ENCODE measurements around the gene ENPP4.
"Not testable (repeated sequence)": the region's sequence is repeated elsewhere in the genome, so short reads cannot be mapped to it uniquely, and the experiment has no call there.

ENPP4 gene

DNA sequence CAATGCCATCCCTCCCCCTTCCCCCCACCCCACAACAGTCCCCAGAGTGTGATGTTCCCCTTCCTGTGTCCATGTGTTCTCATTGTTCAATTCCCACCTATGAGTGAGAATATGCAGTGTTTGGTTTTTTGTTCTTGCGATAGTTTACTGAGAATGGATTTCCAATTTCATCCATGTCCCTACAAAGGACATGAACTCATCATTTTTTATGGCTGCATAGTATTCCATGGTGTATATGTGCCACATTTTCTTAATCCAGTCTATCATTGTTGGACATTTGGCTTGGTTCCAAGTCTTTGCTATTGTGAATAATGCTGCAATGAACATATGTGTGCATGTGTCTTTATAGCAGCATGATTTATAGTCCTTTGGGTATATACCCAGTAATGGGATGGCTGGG lies 1.5 kb downstream of the ENPP4 start:
- not testable (repeated sequence) for DNase-seq (ENCODE audit: low read depth)

DNA sequence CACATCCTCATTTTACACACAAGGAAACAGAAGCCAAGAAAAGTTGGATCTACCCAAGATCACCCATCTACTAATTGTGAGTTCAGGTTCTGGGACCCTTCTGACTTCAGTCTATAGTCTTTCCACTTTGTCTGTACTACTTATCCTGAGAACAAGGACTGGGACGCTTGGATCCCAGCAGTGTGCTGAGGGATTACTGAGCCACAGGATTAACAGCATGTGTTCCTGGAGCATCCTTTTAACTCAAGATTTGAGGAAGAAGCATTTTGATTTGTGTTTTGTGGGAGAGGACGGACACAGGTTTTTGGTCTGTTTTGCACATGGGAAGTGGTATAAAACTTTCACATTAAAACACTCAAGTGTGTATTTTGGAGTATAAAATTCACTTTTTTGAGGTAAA lies 4.4 kb downstream of the ENPP4 start:
- DNase-seq (ENCODE audit: low read depth), result no peak

DNA sequence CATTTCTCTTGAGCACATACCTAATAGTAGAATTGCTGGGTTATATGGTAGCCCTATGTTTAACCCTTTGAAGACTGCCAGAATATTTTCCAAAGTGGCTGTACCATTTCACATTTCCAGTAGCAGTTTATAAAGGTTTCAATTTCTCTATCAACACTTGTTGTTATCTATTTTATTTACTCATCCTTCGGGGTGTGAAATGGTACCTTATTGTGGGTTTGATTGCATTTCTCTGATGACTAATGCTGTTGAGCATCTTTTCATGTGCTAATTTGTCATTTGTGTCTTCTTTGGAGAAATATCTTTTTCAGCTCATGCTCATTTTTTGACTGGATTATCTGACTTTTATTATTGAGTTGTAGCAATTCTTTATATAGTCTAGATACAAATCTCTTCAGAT lies 5.4 kb downstream of the ENPP4 start:
- no peak for DNase-seq (ENCODE audit: low read depth)

DNA sequence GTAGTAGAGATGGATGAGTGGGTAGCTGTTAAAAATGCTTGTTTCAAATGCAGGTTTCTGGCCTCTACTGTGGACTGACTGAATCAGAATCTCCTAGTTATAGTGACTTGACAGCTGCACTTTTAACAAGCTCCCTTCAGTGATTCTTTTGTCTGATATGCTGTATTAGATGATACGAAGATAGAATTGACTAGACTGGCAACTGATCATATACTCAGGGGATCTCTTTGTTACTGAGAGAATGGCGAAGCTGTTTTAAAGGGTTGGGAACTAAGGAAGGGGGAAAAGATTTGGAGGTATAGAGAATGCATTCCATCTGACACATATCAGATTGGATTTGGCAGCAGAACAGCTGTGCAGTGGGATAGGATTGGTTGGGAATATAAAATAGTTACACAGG lies 7.0 kb downstream of the ENPP4 start:
- no peak for DNase-seq (ENCODE audit: low read depth)

DNA sequence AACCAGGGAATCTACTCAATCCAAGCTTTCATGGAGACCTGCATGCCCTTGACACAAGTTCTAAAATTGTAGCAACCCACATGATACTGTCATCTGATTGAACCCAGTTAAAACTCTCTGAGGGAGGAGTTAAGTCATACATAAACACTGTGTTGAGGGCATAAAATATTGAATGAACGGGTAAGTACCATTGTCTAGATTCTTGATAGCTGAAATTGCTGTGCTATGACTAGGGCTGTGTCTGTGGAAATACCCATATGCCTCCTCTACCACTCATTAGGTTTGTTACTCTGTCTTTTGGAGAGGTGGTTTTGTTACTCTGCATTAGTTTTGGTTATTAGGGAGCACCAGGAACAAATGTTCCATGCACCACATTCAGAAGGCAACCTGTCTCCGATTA lies 7.6 kb downstream of the ENPP4 start:
- no peak for DNase-seq (ENCODE audit: low read depth)

DNA sequence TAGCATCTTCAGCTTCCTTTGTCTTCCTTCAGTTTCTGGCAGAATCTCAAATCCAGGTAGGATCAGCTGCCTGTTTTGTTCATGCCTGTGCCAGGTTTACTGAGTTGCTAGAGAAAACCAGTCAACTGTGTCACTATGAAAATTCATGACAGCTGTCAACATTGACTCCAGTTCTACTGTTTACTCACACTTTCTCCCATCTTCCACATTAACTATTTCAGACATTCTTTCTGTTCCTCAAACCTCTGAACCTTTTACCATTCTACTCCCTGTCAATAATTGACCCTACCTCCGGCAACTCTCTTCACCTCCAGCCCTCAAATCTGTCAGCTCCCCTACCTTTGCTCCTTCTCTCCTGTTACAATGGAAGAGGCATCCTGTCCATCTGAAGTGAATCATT lies 8.5 kb downstream of the ENPP4 start:
- DNase-seq (ENCODE audit: low read depth), result no peak

DNA sequence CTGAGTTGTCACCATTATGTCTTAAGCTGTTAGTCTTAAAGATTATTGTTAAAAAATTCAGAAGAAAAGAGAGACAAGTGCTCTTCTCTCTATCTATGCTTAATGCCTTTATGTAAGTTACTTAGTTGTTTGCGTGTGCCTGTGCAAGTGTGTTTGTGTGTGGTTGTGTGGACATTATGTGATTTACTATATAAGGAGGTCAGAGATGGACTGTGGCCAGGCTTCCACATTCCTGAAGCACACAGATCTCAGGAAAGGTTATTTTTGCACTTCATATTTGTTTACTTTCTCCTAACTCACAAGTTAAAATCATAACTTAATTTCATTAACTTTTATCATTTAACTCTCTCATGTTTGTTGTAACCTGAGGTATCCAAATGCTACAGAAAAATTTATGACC lies 14.5 kb downstream of the ENPP4 start:
- DNase-seq (ENCODE audit: low read depth), result no peak

DNA sequence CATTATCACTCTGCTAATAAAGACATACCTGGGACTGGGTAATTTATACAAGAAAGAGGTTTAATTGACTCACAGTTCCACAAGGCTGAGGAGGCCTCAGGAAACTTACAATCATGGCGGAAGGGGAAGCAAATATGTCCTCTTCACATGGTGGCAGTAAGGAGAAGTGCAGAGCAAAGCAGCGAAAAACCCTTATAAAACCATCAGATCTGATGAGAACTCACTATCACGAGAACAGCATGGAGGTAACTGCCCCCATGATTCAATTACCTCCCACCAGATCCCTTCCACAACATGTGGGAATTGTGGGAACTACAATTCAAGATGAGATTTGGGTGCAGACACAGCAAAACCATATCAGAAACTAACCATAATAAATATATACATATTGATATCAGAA lies 19.3 kb downstream of the ENPP4 start:
- not testable (repeated sequence) for DNase-seq (ENCODE audit: low read depth)

DNA sequence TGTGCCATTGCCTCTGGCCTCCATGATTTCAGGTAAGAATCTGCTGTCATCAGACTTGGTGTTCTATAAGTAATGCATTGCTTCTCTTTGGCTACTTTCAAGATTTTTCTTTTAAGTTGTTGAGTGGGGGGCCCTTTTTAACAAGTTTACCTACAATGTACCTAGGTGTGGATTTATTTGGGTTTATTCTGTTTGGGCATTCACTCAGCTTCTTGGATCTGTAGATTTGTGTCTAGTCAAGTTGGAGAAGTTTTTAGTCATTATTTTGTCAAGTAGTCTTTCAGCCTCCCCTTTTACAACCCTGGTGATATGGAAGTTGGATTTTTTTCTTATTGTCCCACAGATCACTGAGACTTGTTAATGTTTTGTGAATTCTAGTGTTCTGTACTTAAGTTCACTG lies 26.9 kb downstream of the ENPP4 start:
- no peak for DNase-seq (ENCODE audit: low read depth)

DNA sequence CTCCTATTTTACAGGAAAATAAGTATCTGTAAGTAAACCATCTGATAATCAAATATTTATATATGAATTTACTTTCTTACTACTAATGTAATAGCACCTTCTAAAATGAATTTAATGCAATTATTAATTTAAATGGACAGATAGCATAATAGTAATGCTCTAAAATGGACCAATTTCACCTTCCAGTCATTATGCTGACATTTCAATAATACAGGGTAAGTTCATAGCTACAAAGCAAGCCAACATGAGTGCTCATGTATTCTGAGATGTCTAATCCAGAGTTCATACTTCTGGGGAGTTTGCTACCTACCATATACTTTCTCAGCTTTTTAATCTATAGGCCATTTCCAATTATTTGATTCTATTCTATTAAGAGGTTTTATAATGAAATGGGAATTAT lies 29.4 kb downstream of the ENPP4 start:
- no peak for DNase-seq (ENCODE audit: low read depth)

DNA sequence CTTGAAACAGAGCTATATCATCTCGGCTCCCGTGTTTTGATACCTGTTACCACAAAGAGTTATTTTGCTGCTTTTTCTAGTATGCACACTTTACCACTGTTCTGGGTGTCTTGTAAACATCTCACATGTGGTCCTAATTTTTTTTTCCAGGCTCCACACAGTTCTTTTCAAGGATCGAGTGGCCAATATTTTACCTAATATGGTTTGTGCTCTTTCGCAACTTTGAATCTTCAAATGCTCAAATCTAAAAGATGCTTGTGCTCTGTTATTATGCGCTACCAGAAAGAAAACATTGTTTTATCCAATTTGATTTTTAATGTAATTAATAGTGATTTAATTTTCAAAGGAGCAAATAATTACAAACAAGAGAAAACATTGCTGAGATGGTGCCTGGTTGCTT lies 30.3 kb downstream of the ENPP4 start:
- DNase-seq (ENCODE audit: low read depth), result no peak

DNA sequence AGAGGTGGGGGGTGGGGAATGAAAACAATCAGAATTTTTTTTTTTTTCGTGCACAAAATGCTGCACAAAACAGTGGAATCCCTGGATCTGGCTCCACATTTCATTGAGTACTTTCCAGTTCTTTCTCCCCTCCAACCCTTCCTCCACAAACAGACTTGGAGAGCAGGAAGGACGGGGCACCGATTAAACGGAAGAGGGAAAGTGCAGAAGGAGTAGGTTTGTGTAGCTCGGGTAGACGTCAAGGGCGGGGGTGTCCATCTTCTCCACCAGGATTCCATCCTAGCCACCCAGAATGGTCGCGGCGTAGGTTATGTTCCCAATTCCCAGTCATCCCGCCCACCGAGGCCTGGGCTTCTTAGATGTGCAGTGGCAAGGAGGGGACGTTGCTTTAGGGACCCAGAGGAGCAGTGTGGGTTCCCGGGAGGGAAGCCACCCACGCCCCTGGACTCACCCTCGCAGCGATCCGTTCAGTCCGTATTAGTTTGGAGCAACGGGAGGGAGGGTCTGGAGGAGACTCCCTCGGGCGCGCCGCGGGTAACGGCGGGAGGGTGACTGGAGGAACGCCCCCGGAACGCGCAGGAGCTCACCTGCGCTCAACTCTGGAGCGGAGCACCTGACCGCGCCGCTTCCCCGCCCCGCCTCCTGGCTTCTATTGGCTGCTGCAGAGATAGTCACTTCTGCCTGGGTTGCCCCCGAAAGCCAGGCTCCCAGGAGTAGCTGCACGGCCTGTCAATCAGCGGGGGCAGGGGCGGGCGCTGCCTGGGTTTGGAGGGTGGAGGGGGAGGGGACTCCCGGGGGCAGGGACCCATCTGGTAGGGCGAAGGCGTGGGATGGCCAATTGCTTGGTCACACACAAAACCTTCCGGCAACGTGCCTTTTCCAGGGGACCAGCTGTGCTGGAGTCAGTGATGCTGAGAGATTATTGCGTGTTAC lies 40.8 kb downstream of the ENPP4 start, which contains the start of gene ENPP5:
Gene ENPP5 (minus strand): TSS at position 624 of the 933 bp plus-strand sequence. CDS start 2,718 bp downstream, outside the sequence.
- no peak for DNase-seq (ENCODE audit: low read depth)

DNA sequence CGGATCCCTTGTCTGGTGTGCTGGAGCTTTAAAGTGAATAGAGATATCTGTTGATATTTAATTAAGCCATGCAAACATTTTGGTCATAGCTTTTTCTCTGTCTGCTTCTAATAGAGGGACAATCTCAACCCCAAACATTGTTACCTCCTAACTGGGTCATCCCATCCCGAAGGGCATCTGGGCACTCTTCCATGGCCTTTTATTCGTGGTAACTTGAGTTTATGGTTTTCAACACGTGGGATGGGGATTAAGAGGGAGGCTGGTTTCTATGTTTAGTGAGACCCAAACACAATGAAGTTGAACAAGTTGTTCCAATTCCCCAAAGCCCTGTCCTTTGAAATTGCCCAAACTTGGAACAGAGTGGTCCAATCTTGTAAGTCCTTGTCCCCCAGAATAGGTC lies 42.4 kb downstream of the ENPP4 start:
- no peak for DNase-seq (ENCODE audit: low read depth)

DNA sequence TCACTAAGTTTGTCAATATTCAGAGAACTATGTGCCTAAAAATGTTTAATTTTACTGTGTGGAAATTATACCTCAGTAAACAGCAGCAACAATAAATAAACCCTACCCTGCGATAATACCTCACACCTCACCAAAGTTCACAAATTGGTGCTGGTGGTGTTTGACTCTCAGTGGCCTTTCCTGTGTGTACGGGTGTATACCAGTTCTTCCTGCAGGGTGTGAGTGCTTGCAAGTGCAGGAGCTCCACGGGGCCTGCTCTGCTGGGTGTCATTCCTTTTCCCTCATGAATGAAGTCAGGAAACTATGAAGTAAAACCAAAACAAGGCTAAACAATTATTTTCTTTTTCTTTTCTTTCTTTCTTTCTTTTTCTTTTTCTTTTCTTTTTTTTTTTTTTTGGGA lies 45.1 kb downstream of the ENPP4 start:
- no peak for DNase-seq (ENCODE audit: low read depth)

DNA sequence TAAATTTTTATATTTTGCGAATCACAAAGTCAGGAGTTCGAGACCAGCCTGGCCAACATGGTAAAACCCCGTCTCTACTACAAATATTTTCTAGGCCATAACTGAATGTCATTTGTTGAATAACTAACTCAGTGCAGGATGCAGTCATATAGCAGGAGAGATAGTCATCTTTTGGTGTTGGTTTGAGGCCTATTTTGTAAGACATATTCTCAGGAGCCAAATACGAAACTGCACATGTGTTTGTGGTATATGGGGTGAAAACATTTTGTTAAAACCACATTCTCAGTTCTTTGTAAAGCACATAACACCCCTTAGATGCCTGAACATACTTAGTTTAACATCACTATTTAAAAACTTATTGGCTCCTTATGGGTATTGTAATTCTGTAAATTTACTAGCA lies 45.7 kb downstream of the ENPP4 start:
- DNase-seq (ENCODE audit: low read depth), result no peak

DNA sequence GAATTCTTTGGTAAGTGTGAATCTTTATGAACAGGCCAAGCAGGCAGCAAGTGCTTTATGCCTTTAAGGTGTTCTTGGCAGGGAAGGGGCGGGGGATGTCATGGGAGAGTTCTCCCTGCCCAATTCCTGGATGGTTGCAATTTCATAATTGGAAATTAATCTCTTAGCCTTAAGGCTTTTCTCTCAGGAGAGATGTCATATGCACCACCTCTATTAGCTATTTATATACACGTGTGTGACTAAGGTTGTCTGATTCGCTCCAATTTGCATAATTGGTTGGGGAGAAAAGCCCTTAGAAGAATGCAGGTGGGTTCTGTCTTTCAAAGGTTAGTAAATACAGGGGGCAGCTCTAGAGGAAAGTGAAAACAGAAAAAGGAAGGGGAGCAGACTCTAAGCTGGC lies 46.2 kb downstream of the ENPP4 start:
- DNase-seq (ENCODE audit: low read depth), result no peak

DNA sequence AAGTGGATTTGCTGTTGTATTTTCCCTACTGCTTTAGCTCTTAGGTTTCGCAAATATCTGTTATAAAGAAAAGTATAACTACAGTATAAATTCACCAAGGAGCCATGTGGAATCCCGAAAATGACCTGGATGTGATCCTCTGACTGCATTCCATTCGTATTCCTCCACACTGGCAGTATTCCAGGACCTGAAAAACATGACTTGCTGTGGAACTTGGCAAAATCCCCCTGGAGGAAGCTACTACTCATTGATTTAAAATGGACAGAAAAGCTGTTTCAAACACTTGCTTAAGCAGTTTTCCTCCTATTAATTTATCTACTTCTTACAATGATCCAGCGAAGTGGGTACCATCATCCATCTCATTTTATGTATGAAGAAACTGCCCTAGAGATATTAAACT lies 54.3 kb downstream of the ENPP4 start:
- DNase-seq (ENCODE audit: low read depth), result peak; percentile 73

DNA sequence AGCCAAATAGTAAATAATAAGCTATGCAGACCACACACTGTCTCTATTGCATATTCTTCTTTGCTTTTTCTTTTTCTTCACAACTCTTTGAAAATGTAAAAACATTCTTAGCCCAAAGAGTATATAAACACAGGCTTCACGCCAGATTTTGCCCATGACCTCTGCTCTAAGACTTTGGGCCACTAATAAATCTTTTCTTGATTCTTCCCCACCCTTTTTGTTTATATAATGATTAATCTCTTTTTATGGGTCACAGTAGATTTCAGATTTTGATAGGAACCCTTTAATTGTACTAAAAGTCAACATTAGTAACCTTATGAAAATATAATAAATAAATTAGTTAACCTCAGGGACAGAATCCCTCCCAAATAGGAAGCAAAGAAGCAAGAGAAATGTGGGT lies 56.8 kb downstream of the ENPP4 start:
- DNase-seq (ENCODE audit: low read depth), result no peak

DNA sequence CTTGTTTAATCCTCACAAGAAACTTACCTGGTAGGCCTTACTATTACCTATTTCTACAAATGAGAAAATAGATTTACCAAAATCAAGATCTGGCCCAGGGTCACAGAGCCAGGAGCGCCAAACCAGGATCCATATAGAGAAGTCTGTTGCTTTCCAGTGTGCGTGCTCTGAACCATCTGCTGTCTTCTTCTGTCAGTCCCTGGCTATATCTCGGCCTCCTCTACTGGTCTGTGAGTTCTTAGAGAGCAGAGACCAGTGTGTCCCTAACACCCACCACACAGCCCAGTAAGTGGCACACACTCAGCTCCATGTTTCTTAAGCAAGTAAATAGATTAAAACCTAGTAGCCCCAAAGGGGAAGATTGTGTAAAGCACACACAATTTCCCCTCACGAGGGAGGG lies 59.9 kb downstream of the ENPP4 start:
- no peak for DNase-seq (ENCODE audit: low read depth)

DNA sequence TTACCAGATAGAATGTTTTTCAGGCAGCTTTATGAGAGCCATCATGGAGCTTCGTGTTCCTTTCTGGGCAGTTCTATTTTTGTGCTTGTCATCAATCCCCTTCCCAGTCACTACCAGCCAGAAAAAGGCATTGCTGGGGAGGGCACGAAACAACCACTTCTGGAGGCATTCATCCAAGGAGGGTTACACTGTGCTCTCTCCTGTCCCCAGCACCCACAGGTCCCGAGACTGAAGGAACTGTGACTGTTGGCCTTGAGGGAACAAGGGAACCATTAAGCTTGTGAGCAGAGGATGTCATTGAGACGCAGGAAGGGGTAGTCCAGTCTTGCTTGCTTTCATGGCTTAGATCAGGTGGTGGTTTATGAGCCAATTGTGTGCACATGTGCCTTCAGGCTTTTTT lies 61.1 kb downstream of the ENPP4 start:
- DNase-seq (ENCODE audit: low read depth), result no peak

DNA sequence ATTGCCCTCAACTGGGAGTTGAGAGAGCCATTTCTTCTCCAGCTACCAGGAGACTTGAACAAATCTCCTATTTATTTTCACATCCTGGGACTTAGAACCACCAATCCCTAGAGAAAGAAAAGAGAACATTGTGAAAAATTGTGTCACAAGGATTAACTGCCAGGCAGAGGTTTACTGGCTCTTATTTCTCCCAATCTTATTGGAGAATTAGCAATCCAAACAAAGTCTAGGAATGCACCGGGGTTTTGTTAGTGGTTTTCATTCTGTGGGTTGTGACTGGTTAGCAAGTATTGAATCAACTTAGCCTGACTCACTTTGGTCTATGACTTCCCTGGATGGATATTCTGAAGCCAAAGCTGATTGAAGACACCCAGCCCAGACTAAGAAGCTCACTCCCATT lies 62.2 kb downstream of the ENPP4 start:
- peak; percentile 54 for DNase-seq (ENCODE audit: low read depth)
